ENCODE data around the gene MAN2A1. TPM values are rescaled to one million over a fixed set of nuclear protein-coding genes. Genes with fewer than 3 reads are reported as not detected.

The MAN2A1 gene
- total and polyA plus RNA-seq, 2 experiments from 2014 or later: 4.4 to 8.6 TPM

DNA sequence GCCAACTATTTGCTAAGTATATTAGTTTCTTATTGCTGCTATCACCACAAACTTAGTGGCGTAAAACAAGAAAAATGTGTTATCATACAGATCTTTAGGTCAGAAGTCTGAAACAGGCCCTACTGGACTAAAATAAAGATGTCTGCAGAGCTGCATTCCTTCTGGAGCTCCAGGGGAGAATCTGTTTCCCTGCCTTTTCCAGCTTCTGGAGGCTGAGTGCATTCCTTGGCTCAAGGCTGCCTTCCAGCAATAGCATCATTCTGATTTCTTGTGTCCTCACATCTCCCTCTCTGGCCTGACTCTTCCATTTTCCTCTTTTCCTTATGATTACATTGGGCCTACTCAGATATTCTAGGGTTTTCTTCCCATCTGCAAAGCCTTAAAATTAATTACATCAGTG, 15.9 kb downstream of the MAN2A1 start:
- Histone ChIP-seq H3K27ac (no peak overlapping the region), H3K36me3 (no peaks in the 10 kb centered on the region), H3K4me1 (ENCODE audit: low read depth) (peaks cover 9% of the 10 kb centered on the region), H3K27me3 (no peaks in the 10 kb centered on the region), H3K9me3 (ENCODE audit: low read depth) (no peaks in the 10 kb centered on the region), H3K4me3 (no peak overlapping the region)
- DNase-seq (ENCODE audit: low read depth in 1 of 2, low spot score in 1 of 2): peak in 1 of 2 donors; percentile 53
- TF ChIP-seq, protein P1, sequence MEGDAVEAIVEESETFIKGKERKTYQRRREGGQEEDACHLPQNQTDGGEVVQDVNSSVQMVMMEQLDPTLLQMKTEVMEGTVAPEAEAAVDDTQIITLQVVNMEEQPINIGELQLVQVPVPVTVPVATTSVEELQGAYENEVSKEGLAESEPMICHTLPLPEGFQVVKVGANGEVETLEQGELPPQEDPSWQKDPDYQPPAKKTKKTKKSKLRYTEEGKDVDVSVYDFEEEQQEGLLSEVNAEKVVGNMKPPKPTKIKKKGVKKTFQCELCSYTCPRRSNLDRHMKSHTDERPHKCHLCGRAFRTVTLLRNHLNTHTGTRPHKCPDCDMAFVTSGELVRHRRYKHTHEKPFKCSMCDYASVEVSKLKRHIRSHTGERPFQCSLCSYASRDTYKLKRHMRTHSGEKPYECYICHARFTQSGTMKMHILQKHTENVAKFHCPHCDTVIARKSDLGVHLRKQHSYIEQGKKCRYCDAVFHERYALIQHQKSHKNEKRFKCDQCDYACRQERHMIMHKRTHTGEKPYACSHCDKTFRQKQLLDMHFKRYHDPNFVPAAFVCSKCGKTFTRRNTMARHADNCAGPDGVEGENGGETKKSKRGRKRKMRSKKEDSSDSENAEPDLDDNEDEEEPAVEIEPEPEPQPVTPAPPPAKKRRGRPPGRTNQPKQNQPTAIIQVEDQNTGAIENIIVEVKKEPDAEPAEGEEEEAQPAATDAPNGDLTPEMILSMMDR (IDR thresholded peaks at IDR 0.05; ENCODE audit: low read depth, low read length): no peak

- Histone ChIP-seq H3K27me3 (no peaks in the 10 kb centered on the region), H3K9me3 (ENCODE audit: low read depth) (no peaks in the 10 kb centered on the region), H3K36me3 (no peaks in the 10 kb centered on the region), H3K4me3 (no peak overlapping the region), H3K4me1 (ENCODE audit: low read depth) (peaks cover 9% of the 10 kb centered on the region), H3K27ac (no peak overlapping the region)
- no peak for DNase-seq (ENCODE audit: low read depth in 1 of 2, low spot score in 1 of 2)
- TF ChIP-seq, protein P1 (IDR thresholded peaks at IDR 0.05; ENCODE audit: low read depth, low read length): no peak
Observed at GRCh38 chr5:109706095-109706494, 16.4 kb downstream of the MAN2A1 start.

- Histone ChIP-seq H3K9me3 (ENCODE audit: low read depth) (no peaks in the 10 kb centered on the region), H3K36me3 (no peaks in the 10 kb centered on the region), H3K4me1 (ENCODE audit: low read depth) (peaks cover 9% of the 10 kb centered on the region), H3K27me3 (no peaks in the 10 kb centered on the region), H3K27ac (no peak overlapping the region), H3K4me3 (no peak overlapping the region)
- no peak for DNase-seq (ENCODE audit: low read depth in 1 of 2, low spot score in 1 of 2)
- TF ChIP-seq, protein P1 (IDR thresholded peaks at IDR 0.05; ENCODE audit: low read depth, low read length): no peak
Observed at GRCh38 chr5:109707531-109707930, 17.8 kb downstream of the MAN2A1 start.

DNA sequence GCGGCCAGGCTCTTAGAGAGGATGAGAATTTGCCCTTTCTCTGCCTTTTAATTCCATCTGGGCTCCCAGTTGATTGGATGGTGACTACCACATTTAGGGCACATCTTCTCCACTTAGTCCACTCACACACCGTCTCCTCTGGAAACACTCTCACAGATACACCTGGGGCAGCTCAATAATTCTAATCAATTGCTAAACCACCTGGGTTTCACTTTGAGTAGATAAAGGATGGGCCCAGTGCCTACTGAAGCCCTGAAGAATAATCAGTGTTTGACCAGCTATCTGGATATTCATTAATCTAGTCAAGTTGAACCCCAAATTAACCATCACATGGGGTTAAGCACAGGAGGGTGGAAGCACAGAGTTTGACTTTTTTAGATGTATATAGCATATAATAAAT, 19.1 kb downstream of the MAN2A1 start:
- Histone ChIP-seq H3K9me3 (ENCODE audit: low read depth) (no peaks in the 10 kb centered on the region), H3K36me3 (no peaks in the 10 kb centered on the region), H3K27ac (no peak overlapping the region), H3K27me3 (no peaks in the 10 kb centered on the region), H3K4me1 (ENCODE audit: low read depth) (peaks cover 6% of the 10 kb centered on the region), H3K4me3 (no peak overlapping the region)
- no peak for DNase-seq (ENCODE audit: low read depth in 1 of 2, low spot score in 1 of 2)
- TF ChIP-seq, protein P1 (IDR thresholded peaks at IDR 0.05; ENCODE audit: low read depth, low read length): no peak

- Histone ChIP-seq H3K36me3 (no peaks in the 10 kb centered on the region), H3K9me3 (ENCODE audit: low read depth) (no peaks in the 10 kb centered on the region), H3K4me3 (no peak overlapping the region), H3K27me3 (no peaks in the 10 kb centered on the region), H3K4me1 (ENCODE audit: low read depth) (peaks cover 4% of the 10 kb centered on the region), H3K27ac (no peak overlapping the region)
- DNase-seq (ENCODE audit: low read depth in 1 of 2, low spot score in 1 of 2): no peak
- TF ChIP-seq, protein P1 (IDR thresholded peaks at IDR 0.05; ENCODE audit: low read depth, low read length): no peak
Observed at GRCh38 chr5:109709225-109709624, 19.5 kb downstream of the MAN2A1 start.

GRCh38 chr5:109711673-109712072, 21.9 kb downstream of the MAN2A1 start:
- Histone ChIP-seq H3K9me3 (ENCODE audit: low read depth) (no peaks in the 10 kb centered on the region), H3K36me3 (no peaks in the 10 kb centered on the region), H3K4me3 (no peak overlapping the region), H3K27ac (no peak overlapping the region), H3K4me1 (ENCODE audit: low read depth) (peaks cover 7% of the 10 kb centered on the region), H3K27me3 (no peaks in the 10 kb centered on the region)
- no peak for DNase-seq (ENCODE audit: low read depth in 1 of 2, low spot score in 1 of 2)
- TF ChIP-seq, protein P1 (IDR thresholded peaks at IDR 0.05; ENCODE audit: low read depth, low read length): no peak
